A673 (cell line): ENCODE data around the gene RALGAPB. TPM values are rescaled to one million over a fixed set of nuclear protein-coding genes. Genes with fewer than 3 reads are reported as not detected.

Experiments used
- BruUV-seq: library from RNA; stranded (reverse); fragments of 400-500 nt; replicated peaks from 2 replicates; lab custom pipeline; 2021; lab: Mats Ljungman, UMichigan
- CTCF ChIA-PET: fragments of 300-600 bp; sonication (Branson Sonifier 250); formaldehyde crosslinking; loops from one replicate; lab custom pipeline; 2022; ENCODE audit warnings: antibody characterized with exemption; lab: Charles Lee
- POLR2A ChIA-PET: fragments of 300-600 bp; sonication (Branson Sonifier 250); formaldehyde crosslinking; loops from one replicate; lab custom pipeline; 2022; ENCODE audit warnings: antibody characterized with exemption; ENCODE audit not compliant: low non-redundant PET; lab: Charles Lee
- DNase-seq: peaks from one replicate; pipeline ENCODE4 v3.0.0-alpha.2; 2015; ENCODE audit warnings: low spot score
- H3K27ac ChIP-seq: fragments of 200-600 bp; sonication (generic); 2 replicates; pipeline ENCODE4 v1.5.1; 2016; ENCODE audit warnings: mixed run types, low read depth, mild to moderate bottlenecking, mixed read lengths, antibody characterized with exemption, low read length; ENCODE audit not compliant: poor library complexity, severe bottlenecking
- H3K27me3 ChIP-seq: fragments of 200-600 bp; sonication (generic); replicated peaks from 2 replicates; pipeline ENCODE4 v1.6.1; 2017; ENCODE audit warnings: mixed run types, low read depth, mild to moderate bottlenecking, mixed read lengths, antibody characterized with exemption, low read length; ENCODE audit not compliant: insufficient read depth, poor library complexity
- H3K36me3 ChIP-seq: fragments of 200-600 bp; sonication (generic); 2 replicates; pipeline ENCODE4 v1.6.1; 2016; ENCODE audit warnings: mixed run types, mild to moderate bottlenecking, mixed read lengths, antibody characterized with exemption, low read length; ENCODE audit not compliant: insufficient read depth, poor library complexity, severe bottlenecking
- H3K4me1 ChIP-seq: fragments of 200-600 bp; sonication (generic); 2 replicates; pipeline ENCODE4 v1.6.1; 2017; ENCODE audit warnings: mixed run types, mild to moderate bottlenecking, mixed read lengths, antibody characterized with exemption, low read length; ENCODE audit not compliant: insufficient read depth, poor library complexity, severe bottlenecking
- H3K4me3 ChIP-seq: fragments of 200-600 bp; sonication (generic); 2 replicates; pipeline ENCODE4 v1.5.1; 2016; ENCODE audit warnings: low read depth, mixed run types, mild to moderate bottlenecking, mixed read lengths, low read length; ENCODE audit not compliant: poor library complexity, severe bottlenecking
- H3K9me3 ChIP-seq: fragments of 200-600 bp; sonication (generic); 2 replicates; pipeline ENCODE4 v1.6.1; 2016; ENCODE audit warnings: mixed run types, low read depth, mild to moderate bottlenecking, mixed read lengths, antibody characterized with exemption, low read length; ENCODE audit not compliant: poor library complexity, severe bottlenecking
- EZH2 ChIP-seq: fragments of 200-600 bp; sonication (generic); IDR thresholded peaks from 2 replicates; pipeline ENCODE4 v1.6.1; 2017; ENCODE audit warnings: borderline replicate concordance, low read depth, mild to moderate bottlenecking, mixed read lengths, antibody characterized with exemption, low read length; ENCODE audit not compliant: poor library complexity, severe bottlenecking
- intact Hi-C: fragments of 100-400 bp; cut with micrococcal nuclease; formaldehyde crosslinking; loops from one replicate; pipeline ENCODE4 v1.10.0; 2022; ENCODE audit not compliant: unreplicated experiment
- total RNA-seq: library from RNA; stranded (reverse); gene quantifications from 2 replicates; pipeline ENCODE4 v1.2.3, GENCODE V29; 2021
- TF ChIP-seq, protein P1 (sequence below): fragments of 300-800, 200-600 bp; sonication (generic); conservative IDR thresholded peaks from 2 replicates; pipeline ENCODE4 v1.5.1; 2017; ENCODE audit warnings: low read depth, mild to moderate bottlenecking, antibody characterized with exemption, low read length, moderate library complexity, mixed read lengths

Gene RALGAPB
- total RNA-seq, 1 experiment from 2014 or later = 34.4 TPM

DNA sequence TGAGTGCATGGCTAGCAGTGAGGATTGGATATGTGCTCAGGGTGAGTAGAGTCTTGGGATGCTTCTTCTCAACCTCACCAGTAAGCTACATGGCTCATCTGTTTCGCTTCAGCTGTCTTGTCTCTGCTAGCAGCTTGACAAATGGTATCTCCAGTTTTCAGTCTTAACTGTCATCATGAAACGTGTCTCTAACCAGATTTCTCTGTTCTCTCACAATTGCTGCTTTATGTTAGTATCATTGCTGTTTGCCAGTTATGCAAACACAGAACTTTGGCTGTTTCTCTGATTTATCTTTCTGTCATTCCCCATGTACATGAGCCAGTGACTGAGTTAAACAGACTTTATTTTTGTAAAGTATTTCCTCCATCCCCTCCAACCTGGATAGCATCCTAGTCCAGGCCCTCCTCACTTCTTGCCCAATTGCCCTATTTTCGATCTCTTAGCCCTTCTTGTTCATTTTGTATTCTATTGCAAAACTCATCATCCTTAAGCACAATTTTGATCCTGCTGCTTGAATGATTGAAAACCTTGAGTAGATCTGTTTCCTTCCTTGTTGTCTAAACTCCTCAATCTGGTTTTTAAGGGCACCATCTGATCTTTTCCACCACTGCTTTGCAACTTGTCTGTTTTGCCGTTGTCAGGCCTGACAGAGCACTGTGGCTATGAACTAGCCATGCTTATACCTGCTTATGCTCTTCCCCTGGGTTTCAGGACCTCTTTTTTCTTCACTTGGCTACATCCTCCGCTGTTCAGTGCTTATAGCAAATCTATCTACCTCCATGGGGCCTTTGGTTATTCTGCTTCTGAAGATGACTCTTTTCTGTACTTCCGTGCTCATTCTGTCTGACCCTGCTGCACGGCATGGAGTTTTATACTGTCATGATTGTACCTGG, 70.6 kb downstream of the RALGAPB start:
- no peak for DNase-seq
- POLR2A ChIA-PET = no interaction called here
- H3K9me3 ChIP-seq = no peaks in the 10 kb centered on the region
- TF ChIP-seq, protein P1, sequence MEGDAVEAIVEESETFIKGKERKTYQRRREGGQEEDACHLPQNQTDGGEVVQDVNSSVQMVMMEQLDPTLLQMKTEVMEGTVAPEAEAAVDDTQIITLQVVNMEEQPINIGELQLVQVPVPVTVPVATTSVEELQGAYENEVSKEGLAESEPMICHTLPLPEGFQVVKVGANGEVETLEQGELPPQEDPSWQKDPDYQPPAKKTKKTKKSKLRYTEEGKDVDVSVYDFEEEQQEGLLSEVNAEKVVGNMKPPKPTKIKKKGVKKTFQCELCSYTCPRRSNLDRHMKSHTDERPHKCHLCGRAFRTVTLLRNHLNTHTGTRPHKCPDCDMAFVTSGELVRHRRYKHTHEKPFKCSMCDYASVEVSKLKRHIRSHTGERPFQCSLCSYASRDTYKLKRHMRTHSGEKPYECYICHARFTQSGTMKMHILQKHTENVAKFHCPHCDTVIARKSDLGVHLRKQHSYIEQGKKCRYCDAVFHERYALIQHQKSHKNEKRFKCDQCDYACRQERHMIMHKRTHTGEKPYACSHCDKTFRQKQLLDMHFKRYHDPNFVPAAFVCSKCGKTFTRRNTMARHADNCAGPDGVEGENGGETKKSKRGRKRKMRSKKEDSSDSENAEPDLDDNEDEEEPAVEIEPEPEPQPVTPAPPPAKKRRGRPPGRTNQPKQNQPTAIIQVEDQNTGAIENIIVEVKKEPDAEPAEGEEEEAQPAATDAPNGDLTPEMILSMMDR = no peak
- TF ChIP-seq EZH2 = no peak
- H3K27me3 ChIP-seq = no peaks in the 10 kb centered on the region
- BruUV-seq = no TSS peak
- CTCF ChIA-PET = no interaction called here
- no peaks in the 10 kb centered on the region for H3K4me1 ChIP-seq
- H3K27ac ChIP-seq = no peak overlapping the region
- intact Hi-C loops = no loop called here
- H3K4me3 ChIP-seq = no peak overlapping the region
- H3K36me3 ChIP-seq = peaks cover 52% of the 10 kb centered on the region

DNA sequence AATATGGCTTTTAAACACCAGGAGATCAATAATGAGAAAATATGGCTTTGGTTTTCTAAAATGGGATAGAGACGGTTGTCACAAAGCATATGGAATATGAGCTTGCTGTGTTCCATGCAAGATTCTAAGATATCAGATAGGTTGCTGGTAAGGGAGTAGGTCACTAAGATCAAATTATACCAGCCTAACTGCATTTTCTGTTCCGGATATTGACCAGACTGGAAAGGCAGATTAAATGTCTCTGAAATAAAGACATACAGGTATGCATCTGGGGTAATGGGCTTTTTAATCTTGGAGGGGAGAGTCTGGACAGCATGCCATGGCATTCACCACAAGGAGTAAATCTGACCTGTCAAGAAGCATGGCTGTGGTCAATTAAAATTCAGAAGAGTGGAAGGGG, 73.1 kb downstream of the RALGAPB start:
- no peaks in the 10 kb centered on the region for H3K9me3 ChIP-seq
- POLR2A ChIA-PET = no interaction called here
- no peak for DNase-seq
- H3K27me3 ChIP-seq = no peaks in the 10 kb centered on the region
- no TSS peak for BruUV-seq
- H3K4me3 ChIP-seq = no peak overlapping the region
- H3K4me1 ChIP-seq = no peaks in the 10 kb centered on the region
- peaks cover 41% of the 10 kb centered on the region for H3K36me3 ChIP-seq
- H3K27ac ChIP-seq = no peak overlapping the region
- TF ChIP-seq EZH2 = no peak
- TF ChIP-seq, protein P1 = no peak
- CTCF ChIA-PET = interaction anchor here (0.6 kb wide), 1 partner anchor 8 kb away, joined by 3 read pairs; no protein-coding TSS in a partner anchor
- intact Hi-C loops = no loop called here

DNA sequence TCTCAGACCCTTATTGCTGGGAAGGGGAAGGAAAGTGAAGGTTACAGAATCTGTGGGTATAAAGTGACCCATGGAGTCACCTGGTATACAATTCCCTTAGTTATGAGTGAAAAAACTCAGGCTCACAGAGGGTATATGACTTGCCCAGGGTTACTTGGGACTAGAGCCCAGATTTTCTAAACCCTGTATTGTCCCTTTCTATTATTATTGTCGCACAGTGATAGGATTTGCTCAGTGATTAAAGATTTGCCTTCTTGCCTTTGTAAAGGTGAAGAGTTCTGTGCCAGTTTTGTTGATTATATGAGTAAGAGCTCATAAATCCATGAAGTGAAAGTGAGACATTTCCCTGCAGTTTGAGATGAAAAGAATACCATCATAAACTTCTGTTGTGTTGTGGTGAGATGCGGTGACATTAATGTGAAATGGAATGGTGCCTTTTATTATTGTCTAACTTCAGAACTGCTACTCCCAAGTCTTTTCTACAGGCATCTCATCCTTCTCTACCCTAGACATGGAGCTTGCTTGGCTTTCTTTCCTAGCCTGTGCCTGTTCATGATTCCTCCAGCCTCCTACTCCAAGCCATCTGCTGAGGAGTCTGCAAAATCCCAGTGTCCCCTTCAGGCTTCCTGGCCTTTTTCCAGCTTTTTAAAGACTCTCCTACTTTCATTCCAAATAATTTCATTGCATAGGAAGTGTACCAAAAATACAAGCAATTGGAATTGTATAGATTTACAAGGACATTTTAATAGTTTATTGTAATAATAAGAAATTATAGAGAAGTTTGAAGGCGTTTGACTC, 74.8 kb downstream of the RALGAPB start:
- Histone ChIP-seq H3K27ac (no peak overlapping the region), H3K36me3 (peaks cover 45% of the 10 kb centered on the region), H3K4me1 (no peaks in the 10 kb centered on the region), H3K4me3 (no peak overlapping the region), H3K27me3 (no peaks in the 10 kb centered on the region), H3K9me3 (no peaks in the 10 kb centered on the region)
- intact Hi-C loops = no loop called here
- ChIA-PET POLR2A (no interaction called here), CTCF (no interaction called here)
- TF ChIP-seq, protein P1 = no peak
- TF ChIP-seq EZH2 = no peak
- DNase-seq = no peak
- no TSS peak for BruUV-seq
